Fibroblast of skin of left biceps (primary cell): Measurements from ENCODE around the gene ARPC1A.
A peak's percentile ranks its signal among the peaks of the same experiment; 100 is the strongest.

Source experiments
- DNase-seq, 2 experiments: peaks; one replicate each; pipeline ENCODE4 v3.0.0-alpha.2; 2013; ENCODE audit warnings: low read depth in 2 of 2

Gene ARPC1A

DNA sequence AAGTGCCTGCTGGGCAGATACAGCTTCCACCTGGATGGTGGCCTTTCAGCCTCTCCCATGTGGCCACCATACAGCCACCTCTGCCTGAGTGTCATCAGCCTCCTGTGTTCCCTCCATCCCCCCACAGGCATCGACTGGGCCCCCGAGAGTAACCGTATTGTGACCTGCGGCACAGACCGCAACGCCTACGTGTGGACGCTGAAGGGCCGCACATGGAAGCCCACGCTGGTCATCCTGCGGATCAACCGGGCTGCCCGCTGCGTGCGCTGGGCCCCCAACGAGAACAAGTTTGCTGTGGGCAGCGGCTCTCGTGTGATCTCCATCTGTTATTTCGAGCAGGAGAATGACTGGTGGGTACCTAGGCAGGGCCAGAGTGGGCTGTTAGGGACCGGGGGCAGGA lies 62.2 kb downstream of the ARPC1A start:
- no peak for DNase-seq

- no peak for DNase-seq
Measured at GRCh38 chr7:99389772-99390171, 64.1 kb downstream of the ARPC1A start.

GRCh38 chr7:99390941-99391602 lies 65.4 kb downstream of the ARPC1A start:
- no peak for DNase-seq

DNA sequence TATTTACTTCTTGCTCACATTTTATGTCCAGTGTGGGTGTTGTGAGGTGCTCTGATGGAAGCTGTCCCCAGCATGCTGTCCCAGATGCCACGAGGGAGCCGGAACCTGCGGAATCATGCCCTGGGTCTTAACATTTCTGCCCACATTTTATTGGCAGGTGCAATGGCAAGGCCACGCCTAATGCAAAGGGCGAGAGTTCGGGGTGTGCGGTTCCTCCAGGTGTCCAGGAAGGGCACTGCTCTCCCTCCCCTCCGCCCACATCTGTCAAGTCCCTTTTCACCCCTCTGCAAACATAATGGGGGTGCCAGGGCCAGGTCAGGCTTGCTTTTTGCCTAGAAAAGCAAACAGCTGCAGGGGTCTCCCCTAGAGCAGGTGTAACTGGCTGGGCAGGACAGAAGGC lies 66.3 kb downstream of the ARPC1A start:
- DNase-seq, result no peak

- DNase-seq, result no peak
Measured at GRCh38 chr7:99392659-99393354, 67.1 kb downstream of the ARPC1A start.

- DNase-seq, result no peak
Measured at GRCh38 chr7:99393355-99394187, 67.9 kb downstream of the ARPC1A start.

- no peak for DNase-seq
Measured at GRCh38 chr7:99394188-99394502, 68.4 kb downstream of the ARPC1A start.

DNA sequence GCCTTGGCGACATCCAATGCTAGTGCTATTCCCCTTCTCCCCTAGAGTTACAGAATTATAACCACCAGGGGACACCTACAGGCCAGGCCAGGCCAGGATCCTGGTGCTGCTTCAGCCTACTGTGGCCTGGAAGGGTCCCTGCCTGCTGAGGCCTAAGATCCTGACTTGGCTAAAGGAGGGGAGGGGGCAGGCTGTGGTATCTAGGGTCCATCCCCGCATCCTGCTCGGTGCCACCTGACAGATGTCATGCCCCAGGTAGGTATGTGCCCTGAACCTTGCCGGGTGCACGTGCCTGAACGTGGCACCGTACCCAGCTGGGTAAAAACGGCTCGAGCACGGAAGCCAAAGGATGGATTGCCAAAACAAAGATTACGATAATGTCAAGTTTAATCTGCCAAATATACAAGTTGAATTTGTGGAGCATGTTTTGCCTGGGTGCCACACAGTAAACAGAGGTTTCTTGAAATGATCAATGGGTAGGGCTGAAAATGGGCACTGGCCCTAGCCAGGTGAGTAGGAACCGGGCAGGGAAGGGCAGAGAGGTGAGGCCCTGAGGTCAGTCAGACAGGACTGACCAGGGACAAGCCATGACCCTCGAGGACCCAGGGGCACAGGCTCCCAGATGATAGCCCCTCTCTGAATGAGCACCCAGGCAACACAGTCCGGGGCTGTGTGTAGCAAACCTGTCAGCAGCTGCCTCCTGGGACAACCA lies 70.1 kb downstream of the ARPC1A start:
- DNase-seq, result no peak

DNA sequence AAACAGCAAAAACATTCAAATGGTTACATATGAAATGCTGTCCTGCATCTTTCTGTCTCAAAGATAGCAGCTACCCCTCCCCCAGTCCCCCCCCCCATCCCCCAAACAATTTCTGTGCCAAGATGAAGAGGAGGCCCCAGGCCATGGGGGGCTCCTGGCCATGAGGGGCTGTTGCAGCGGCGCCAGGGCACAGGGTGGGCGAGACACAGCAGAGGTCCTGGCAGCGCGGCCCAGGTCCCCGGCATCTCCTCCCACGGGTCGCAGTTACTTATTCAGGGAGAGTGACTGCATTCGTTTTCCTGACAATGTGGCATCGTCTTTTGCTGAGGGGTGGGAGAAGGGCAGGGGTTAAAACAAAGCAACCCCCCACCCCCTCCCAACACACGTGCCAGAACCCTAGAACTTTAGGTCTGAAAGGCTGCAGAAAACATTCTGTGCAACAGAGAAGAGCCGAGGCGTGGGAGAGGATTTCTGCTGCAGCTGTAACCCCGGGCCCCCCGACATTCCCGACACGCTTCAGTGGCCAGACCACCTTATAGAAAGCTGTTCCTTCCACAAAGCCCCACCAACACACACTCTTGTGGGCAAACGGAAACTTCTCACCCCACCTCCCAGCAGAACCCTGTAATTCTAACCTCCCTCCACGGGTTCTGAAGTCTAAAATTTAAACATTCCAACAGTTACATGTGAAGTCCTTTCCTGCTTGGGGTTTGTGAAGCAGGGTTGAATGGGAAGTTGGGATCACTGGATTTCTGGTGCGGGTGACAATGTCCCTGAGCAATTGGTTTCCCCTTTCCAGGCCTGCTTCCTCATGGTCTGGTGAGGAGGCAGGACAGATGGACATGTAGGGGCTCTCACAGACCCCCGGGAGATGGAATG lies 71.0 kb downstream of the ARPC1A start:
- DNase-seq, result no peak

GRCh38 chr7:99397297-99397983 lies 71.7 kb downstream of the ARPC1A start:
- no peak for DNase-seq

- DNase-seq, result no peak
Measured at GRCh38 chr7:99398891-99399445, 73.3 kb downstream of the ARPC1A start.

DNA sequence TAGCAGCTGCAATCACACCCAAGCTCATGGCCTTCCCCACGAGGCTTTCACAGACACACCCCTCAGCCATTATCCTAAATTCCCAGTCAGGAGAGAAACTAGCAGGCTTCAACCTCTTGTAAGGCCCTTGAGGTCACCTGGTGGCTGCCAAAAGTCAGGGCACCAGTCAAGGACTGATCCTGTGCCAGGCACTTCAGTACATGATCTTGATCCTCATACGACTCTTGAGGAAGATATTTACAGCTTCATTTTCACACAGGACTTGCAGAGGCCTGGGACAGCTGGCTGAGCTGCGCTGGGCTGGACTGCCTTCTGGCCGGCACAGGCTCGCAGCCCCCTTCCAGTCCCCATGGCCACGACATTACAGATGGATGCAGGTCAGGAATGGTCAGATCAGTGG lies 73.9 kb downstream of the ARPC1A start:
- no peak for DNase-seq

DNA sequence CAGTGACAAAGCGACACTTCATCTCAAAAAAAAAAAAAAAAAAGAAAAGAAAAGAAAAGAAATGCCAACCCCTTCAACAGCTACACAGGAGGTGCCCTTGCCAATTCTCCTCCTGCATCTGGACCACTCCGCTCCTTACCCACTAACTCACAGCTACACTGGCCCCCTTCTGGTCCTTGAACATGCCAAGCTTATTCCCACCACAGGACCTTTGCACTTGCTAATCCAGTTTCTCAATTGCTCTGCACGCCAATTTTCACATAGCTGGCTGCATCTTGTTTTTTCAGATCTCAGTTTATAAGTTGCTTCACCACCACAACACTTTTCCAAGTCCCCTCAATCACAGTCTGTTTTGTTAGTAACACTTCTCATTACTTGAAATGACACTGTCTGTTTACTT lies 77.2 kb downstream of the ARPC1A start:
- DNase-seq, result no peak

DNA sequence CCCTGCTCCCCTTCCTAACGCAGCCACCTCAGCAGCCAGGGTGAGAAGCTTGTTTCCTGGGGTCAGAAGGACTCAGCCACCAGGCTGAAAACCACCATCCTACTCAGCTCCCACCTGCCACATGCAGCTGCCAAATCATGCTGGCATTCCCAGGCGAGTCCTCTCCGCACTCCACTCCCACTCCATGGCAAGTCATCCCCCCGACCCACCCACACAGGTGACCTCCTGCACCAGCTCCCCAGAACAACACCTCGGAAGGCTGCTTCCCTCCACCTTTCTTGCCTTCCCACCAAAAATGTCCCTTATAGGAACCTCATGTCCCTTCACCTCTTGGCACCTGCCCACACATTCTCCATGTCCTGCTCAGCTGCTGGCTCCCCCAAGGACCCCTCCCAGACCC lies 78.1 kb downstream of the ARPC1A start:
- DNase-seq, result no peak

- DNase-seq, result no peak
Measured at GRCh38 chr7:99404235-99404976, 78.7 kb downstream of the ARPC1A start.

GRCh38 chr7:99404977-99405320 lies 79.3 kb downstream of the ARPC1A start:
- DNase-seq, result no peak

- no peak for DNase-seq
Measured at GRCh38 chr7:99406557-99406956, 80.9 kb downstream of the ARPC1A start.

DNA sequence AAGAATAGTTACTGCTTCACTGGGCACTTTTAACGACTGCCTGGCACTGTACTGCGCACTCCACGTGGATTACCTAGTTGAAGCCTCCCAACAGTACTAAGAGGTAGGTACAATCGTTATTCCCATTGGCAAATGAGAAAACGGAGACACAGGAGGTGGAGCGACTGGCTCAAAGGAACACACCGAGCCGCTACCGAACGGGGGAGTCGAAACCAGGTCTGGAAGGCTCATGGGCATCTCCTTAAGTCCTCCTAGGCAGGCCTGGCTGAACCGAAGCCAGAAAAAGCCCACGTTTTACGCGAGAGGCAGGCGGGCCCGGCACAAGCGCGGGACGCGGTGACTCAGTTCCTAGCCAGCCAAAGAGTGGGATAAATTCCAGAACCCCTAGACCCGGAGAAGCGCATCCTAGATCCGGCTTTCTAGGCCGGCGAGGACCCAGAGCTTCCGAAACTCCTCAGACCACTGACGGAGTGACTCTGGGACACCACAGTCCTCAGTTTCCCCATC lies 82.2 kb downstream of the ARPC1A start:
- DNase-seq, result peak; percentile 25 to 33

DNA sequence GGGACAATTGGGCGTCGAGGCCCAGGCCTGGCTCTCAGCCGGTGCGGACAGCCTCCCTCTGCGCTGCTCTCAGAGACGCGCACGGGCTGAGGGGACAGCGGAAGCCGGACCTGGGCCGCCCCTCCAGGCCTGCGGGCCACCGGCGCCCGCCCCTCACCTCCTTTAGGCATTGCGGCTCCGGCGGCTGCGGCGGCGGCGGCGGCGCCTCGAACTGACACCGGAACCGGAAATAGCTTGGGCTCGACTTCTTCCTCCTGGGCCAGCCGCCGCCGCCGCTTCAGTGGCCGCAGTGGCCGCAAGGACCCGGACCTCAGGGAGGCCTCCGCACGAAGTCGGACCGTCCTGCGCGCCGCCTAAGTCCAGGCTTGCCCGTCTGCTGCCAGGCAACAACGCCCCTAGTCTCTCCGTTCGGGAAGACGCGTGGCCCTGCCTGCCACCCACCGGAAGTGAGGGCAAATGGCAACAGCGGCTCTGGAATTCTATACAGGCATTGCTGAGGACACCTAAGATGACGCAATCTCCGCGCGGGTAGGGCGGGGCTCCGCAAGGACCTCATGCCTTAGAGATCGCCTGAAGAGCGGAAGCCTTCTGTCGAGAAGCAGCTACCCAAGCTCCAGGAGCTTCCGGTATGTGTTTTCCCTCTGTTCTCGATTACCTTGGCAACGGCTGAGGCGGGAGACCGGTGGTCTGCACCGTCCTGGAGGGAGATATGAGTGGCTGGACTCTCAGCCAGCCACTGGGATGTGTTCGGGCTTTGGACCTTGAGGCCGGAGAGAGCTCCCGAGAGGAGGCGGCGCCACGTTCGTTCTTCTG lies 82.9 kb downstream of the ARPC1A start, which contains the start of the genes BUD31 and PDAP1:
TSS of gene BUD31 (plus strand) at position 591 of the 813 bp plus-strand sequence. CDS start 2,124 bp downstream, outside the sequence.
TSS of gene PDAP1 (minus strand) at position 219 of the 813 bp plus-strand sequence. CDS start at position 170, 49 bp downstream.
- peak; percentile 85 to 86 for DNase-seq
